Heart left ventricle (tissue), 13 donors: Measurements from ENCODE around the gene CFAP43.

Source experiments
- CTCF ChIP-seq, 12 donors: fragments of 200-600 bp; sonication (generic) in 4 of 12; IDR thresholded peaks; one replicate each; pipeline versions ENCODE4 v1.5.0 to v1.8.0; 2018 to 2022; ENCODE audit warnings: antibody characterized with exemption in 12 of 12, mild to moderate bottlenecking in 5 of 12
- POLR2A ChIP-seq, 2 donors: fragments of 450-650 bp; IDR thresholded peaks; one replicate each; pipeline ENCODE4 v1.6.1; 2017; ENCODE audit warnings: antibody characterized with exemption in 2 of 2, mild to moderate bottlenecking in 2 of 2, moderate library complexity in 2 of 2
- donor health status: ischemic (EF 13 %, LVEDD 7.1; RV severe dilation, severe dysfunction).
- donor health status: DM: no; HTN: yes; CAD: no.
- donor health status: DM: no; HTN: no; CAD: no.
- donor health status: ischemic (EF 25% LVEDD 6.9; RV normal size, moderate dysfunction).
- donor health status: ischemic (EF 25% LVEDD 5.7; RV mildly dilated, moderate dysfunction).
- donor health status: ischemic (EF 35%, LVEDD 5.7; RV mildly dilated, moderate dysfunction).
- donor health status: nonischemic (EF 11% LVEDD 7.7; RV severe dilation, severe dysfunction).
- donor health status: DM: yes; HTN: yes; CAD: no.
- donor health status: PGD.
- donor health status: ischemic (EF 29% LVEDD 5.4; RV normal size, mild dysfunction).
- donor health status: nonischemic (EF 23%, LVEDD 6.1; RV moderate dilation, normal function).

- no peak for TF ChIP-seq CTCF (IDR thresholded peaks at IDR 0.05)
- no peak for TF ChIP-seq POLR2A (IDR thresholded peaks at IDR 0.05)
Measured at GRCh38 chr10:104096692-104097091, 135.5 kb downstream of the CFAP43 start.
